Neural progenitor cell (in vitro differentiated cells): ENCODE data around the gene MYO1D. TPM values are rescaled to one million over a fixed set of nuclear protein-coding genes. Genes with fewer than 3 reads are reported as not detected.

Experiments
- DNase-seq: peaks from one replicate; pipeline ENCODE4 v3.0.0-alpha.2; 2016; ENCODE audit warnings: low spot score
- H2AFZ ChIP-seq: fragments of 200-600 bp; sonication (generic); replicated peaks from 2 replicates; pipeline ENCODE4 v1.6.1; 2016; ENCODE audit warnings: antibody characterized with exemption
- H3F3A ChIP-seq: fragments of 200-600 bp; sonication (generic); 2 replicates; pipeline ENCODE4 v1.6.1; 2016; ENCODE audit warnings: antibody characterized with exemption, low read depth
- H3K27ac ChIP-seq: fragments of 200-600 bp; sonication (generic); 2 replicates; pipeline ENCODE4 v1.5.1; 2016; ENCODE audit warnings: mild to moderate bottlenecking
- H3K27me3 ChIP-seq: fragments of 200-600 bp; sonication (generic); 2 replicates; pipeline ENCODE4 v1.6.1; 2016; ENCODE audit warnings: mild to moderate bottlenecking, moderate library complexity
- H3K36me3 ChIP-seq: fragments of 200-600 bp; sonication (generic); 2 replicates; pipeline ENCODE4 v1.5.1; 2016
- H3K4me1 ChIP-seq: fragments of 200-600 bp; sonication (generic); 2 replicates; pipeline ENCODE4 v1.6.1; 2016; ENCODE audit warnings: mixed run types
- H3K4me2 ChIP-seq: fragments of 200-600 bp; sonication (generic); 2 replicates; pipeline ENCODE4 v1.6.1; 2016
- H3K4me3 ChIP-seq: fragments of 200-600 bp; sonication (generic); 2 replicates; pipeline ENCODE4 v1.5.1; 2016
- H3K79me2 ChIP-seq: fragments of 200-600 bp; sonication (generic); 2 replicates; pipeline ENCODE4 v1.6.1; 2016; ENCODE audit warnings: low read depth
- H3K9ac ChIP-seq: fragments of 200-600 bp; sonication (generic); 2 replicates; pipeline ENCODE4 v1.6.1; 2016
- H3K9me3 ChIP-seq: fragments of 200-600 bp; sonication (generic); 2 replicates; pipeline ENCODE4 v1.5.1; 2016; ENCODE audit warnings: low read depth
- H4K20me1 ChIP-seq: fragments of 200-600 bp; sonication (generic); 2 replicates; pipeline ENCODE4 v1.6.1; 2016; ENCODE audit warnings: low read depth
- H3K27ac Mint-ChIP-seq: 3 replicates; pipeline ENCODE4 v1.8.0; 2021; ENCODE audit warnings: mixed read lengths
- H3K27me3 Mint-ChIP-seq: 2 replicates; pipeline ENCODE4 v1.8.0; 2022; ENCODE audit warnings: low read depth, mild to moderate bottlenecking, inconsistent platforms, moderate library complexity, mixed read lengths; ENCODE audit not compliant: insufficient read depth
- H3K36me3 Mint-ChIP-seq: 3 replicates; pipeline ENCODE4 v1.8.0; 2021; ENCODE audit warnings: mixed read lengths
- H3K4me1 Mint-ChIP-seq: 3 replicates; pipeline ENCODE4 v1.8.0; 2021; ENCODE audit warnings: mixed read lengths
- H3K4me3 Mint-ChIP-seq: 3 replicates; pipeline ENCODE4 v1.8.0; 2021; ENCODE audit warnings: mild to moderate bottlenecking, moderate library complexity, mixed read lengths
- H3K9me3 Mint-ChIP-seq: 3 replicates; pipeline ENCODE4 v1.8.0; 2020; ENCODE audit warnings: mixed read lengths
- EZH2 ChIP-seq: fragments of 200-600 bp; sonication (generic); IDR thresholded peaks from 2 replicates; pipeline ENCODE4 v1.6.1; 2017; ENCODE audit warnings: antibody characterized with exemption, mild to moderate bottlenecking, moderate library complexity
- EZH2phosphoT487 ChIP-seq: fragments of 200-600 bp; sonication (generic); IDR thresholded peaks from 2 replicates; pipeline ENCODE4 v1.6.1; 2017; ENCODE audit warnings: antibody characterized with exemption
- total RNA-seq: library from RNA; depleted of rRNA; stranded (reverse); fragments of >200 nt; gene quantifications from 2 replicates; pipeline ENCODE4 v1.2.3, GENCODE V29; 2015; ENCODE audit warnings: low replicate concordance
- TF ChIP-seq, protein P1 (sequence below): fragments of 200-600 bp; sonication (generic); IDR thresholded peaks from 2 replicates; pipeline ENCODE4 v1.5.1; 2017; ENCODE audit warnings: antibody characterized with exemption, mild to moderate bottlenecking

Gene MYO1D
- total RNA-seq, 1 donor from 2014 or later = 6.2 TPM

DNA sequence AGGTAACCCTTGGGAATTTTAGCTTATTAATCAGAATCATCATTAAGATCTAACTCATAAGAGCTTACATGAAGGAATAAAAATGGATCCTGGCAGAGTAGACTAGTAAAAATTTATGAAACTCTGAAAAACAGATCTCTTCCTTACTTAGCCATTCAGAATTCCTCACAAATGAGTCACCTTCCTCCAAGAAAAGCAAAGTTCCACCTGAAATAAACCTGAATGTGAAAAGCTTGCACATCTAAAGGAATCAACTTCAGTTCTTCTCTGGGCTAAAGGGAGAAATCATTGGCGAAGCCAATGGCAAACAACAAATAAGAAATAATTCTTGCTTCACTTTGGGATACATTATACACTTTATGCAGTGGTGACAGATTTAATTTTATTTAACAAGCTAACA lies 22.7 kb downstream of the MYO1D start:
- TF ChIP-seq EZH2phosphoT487 (no peak), EZH2 (no peak)
- TF ChIP-seq, protein P1, sequence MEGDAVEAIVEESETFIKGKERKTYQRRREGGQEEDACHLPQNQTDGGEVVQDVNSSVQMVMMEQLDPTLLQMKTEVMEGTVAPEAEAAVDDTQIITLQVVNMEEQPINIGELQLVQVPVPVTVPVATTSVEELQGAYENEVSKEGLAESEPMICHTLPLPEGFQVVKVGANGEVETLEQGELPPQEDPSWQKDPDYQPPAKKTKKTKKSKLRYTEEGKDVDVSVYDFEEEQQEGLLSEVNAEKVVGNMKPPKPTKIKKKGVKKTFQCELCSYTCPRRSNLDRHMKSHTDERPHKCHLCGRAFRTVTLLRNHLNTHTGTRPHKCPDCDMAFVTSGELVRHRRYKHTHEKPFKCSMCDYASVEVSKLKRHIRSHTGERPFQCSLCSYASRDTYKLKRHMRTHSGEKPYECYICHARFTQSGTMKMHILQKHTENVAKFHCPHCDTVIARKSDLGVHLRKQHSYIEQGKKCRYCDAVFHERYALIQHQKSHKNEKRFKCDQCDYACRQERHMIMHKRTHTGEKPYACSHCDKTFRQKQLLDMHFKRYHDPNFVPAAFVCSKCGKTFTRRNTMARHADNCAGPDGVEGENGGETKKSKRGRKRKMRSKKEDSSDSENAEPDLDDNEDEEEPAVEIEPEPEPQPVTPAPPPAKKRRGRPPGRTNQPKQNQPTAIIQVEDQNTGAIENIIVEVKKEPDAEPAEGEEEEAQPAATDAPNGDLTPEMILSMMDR = no peak
- Histone ChIP-seq H2AFZ (no peak overlapping the region), H4K20me1 (no peaks in the 10 kb centered on the region), H3K79me2 (no peaks in the 10 kb centered on the region), H3K9me3 (no peaks in the 10 kb centered on the region), H3K4me2 (no peak overlapping the region), H3K4me3 (no peak overlapping the region), H3F3A (no peaks in the 10 kb centered on the region), H3K27me3 (no peaks in the 10 kb centered on the region), H3K9ac (no peak overlapping the region), H3K4me1 (no peaks in the 10 kb centered on the region), H3K36me3 (no peaks in the 10 kb centered on the region), H3K27ac (no peak overlapping the region)
- Mint-ChIP-seq H3K4me1 (no peaks in the 10 kb centered on the region), H3K4me3 (no peak overlapping the region), H3K27me3 (no peaks in the 10 kb centered on the region), H3K36me3 (no peaks in the 10 kb centered on the region), H3K27ac (no peak overlapping the region), H3K9me3 (peaks cover 2% of the 10 kb centered on the region)
- DNase-seq = no peak

DNA sequence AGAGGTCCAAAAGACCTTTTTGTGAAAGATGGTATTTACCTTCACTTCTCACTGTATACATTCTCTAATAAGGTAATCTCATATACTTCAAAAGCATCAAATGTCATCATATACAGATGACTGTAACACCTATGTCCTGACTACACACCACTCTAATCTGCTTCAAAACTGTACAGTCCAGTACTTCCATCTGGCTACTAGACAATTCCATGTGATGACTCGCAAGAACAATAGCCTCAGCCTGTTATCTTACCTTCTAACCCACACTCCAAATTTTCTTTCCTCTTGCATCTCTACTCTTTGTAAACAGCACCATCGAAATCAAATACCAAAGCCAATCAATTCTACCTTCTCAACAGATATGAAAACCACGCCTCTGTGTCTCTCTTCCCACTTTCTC lies 24.1 kb downstream of the MYO1D start:
- H3K27ac Mint-ChIP-seq = no peak overlapping the region
- Histone ChIP-seq H4K20me1 (no peaks in the 10 kb centered on the region), H3K4me1 (no peaks in the 10 kb centered on the region), H3K27ac (no peak overlapping the region), H3K27me3 (no peaks in the 10 kb centered on the region), H3K36me3 (no peaks in the 10 kb centered on the region), H3K4me2 (no peak overlapping the region), H3K79me2 (no peaks in the 10 kb centered on the region), H3K9me3 (no peaks in the 10 kb centered on the region), H3F3A (no peaks in the 10 kb centered on the region), H3K9ac (no peak overlapping the region), H3K4me3 (no peak overlapping the region), H2AFZ (no peak overlapping the region)
- TF ChIP-seq EZH2phosphoT487 = no peak
- DNase-seq = no peak
- H3K36me3 Mint-ChIP-seq = no peaks in the 10 kb centered on the region
- H3K4me3 Mint-ChIP-seq = no peak overlapping the region
- H3K4me1 Mint-ChIP-seq = no peaks in the 10 kb centered on the region
- no peaks in the 10 kb centered on the region for H3K27me3 Mint-ChIP-seq
- peaks cover 2% of the 10 kb centered on the region for H3K9me3 Mint-ChIP-seq

DNA sequence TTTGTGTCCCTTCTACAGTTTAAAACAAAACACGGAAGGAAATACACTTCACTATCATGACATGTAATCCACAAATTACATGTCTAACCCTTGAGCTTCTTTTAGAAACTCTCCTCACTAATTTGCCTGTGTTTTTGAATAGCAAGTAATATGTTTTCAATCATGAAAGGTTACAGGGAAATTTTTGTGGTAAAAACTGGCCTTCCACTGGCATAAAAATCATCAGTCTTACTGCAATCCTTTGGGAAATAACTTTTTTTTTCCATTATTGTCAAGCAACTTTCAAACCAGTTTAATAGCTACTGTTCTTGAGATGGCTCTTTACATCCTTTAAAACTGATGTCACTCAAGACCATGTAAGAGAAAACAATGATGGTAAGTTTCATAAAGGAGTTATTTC lies 27.0 kb downstream of the MYO1D start:
- Histone ChIP-seq H3K79me2 (no peaks in the 10 kb centered on the region), H3K4me2 (no peak overlapping the region), H3K4me3 (no peak overlapping the region), H3K9ac (no peak overlapping the region), H3K9me3 (no peaks in the 10 kb centered on the region), H4K20me1 (no peaks in the 10 kb centered on the region), H3K36me3 (no peaks in the 10 kb centered on the region), H3K27me3 (no peaks in the 10 kb centered on the region), H3K4me1 (no peaks in the 10 kb centered on the region), H3F3A (no peaks in the 10 kb centered on the region), H2AFZ (no peak overlapping the region), H3K27ac (no peak overlapping the region)
- Mint-ChIP-seq H3K4me3 (no peak overlapping the region), H3K9me3 (no peaks in the 10 kb centered on the region), H3K36me3 (no peaks in the 10 kb centered on the region), H3K4me1 (no peaks in the 10 kb centered on the region), H3K27ac (no peak overlapping the region), H3K27me3 (no peaks in the 10 kb centered on the region)
- TF ChIP-seq EZH2 (no peak), EZH2phosphoT487 (no peak)
- DNase-seq = no peak

DNA sequence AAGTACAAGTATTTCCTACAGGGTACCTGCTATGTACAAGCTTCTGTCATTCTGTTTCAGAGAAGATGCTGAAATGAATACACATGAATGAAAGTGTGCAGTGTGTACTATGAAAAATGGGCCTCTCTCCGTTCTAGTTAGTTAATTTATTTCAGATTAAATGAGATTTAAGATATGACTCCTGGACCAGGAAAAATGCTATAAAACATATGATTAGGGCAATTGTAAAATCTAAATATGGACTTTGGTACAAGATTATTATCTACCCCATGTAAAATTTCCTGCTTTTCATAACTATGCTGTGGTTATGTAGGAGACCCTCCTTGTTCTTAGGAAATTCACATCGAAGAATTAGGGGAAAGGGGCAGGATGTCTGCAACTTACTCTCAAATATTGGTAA lies 28.9 kb downstream of the MYO1D start:
- H3K9me3 Mint-ChIP-seq = no peaks in the 10 kb centered on the region
- no peak overlapping the region for H3K4me3 Mint-ChIP-seq
- H4K20me1 ChIP-seq = no peaks in the 10 kb centered on the region
- H3K27me3 Mint-ChIP-seq = no peaks in the 10 kb centered on the region
- no peak overlapping the region for H2AFZ ChIP-seq
- no peaks in the 10 kb centered on the region for H3K4me1 ChIP-seq
- H3K4me1 Mint-ChIP-seq = no peaks in the 10 kb centered on the region
- H3K4me3 ChIP-seq = no peak overlapping the region
- H3K9ac ChIP-seq = no peak overlapping the region
- H3F3A ChIP-seq = no peaks in the 10 kb centered on the region
- H3K4me2 ChIP-seq = no peak overlapping the region
- H3K9me3 ChIP-seq = no peaks in the 10 kb centered on the region
- DNase-seq = no peak
- TF ChIP-seq EZH2 = no peak
- TF ChIP-seq, protein P1 = no peak
- TF ChIP-seq EZH2phosphoT487 = no peak
- no peaks in the 10 kb centered on the region for H3K27me3 ChIP-seq
- no peaks in the 10 kb centered on the region for H3K79me2 ChIP-seq
- H3K27ac Mint-ChIP-seq = no peak overlapping the region
- no peak overlapping the region for H3K27ac ChIP-seq
- no peaks in the 10 kb centered on the region for H3K36me3 ChIP-seq
- H3K36me3 Mint-ChIP-seq = no peaks in the 10 kb centered on the region
